Tibial artery (tissue), 4 donors: Measurements from ENCODE around the gene FRMD4A.

Source experiments
- DNase-seq, 2 donors: peaks; one replicate each; pipeline ENCODE4 v3.0.0-alpha.2; 2019
- H3K27ac ChIP-seq, 2 donors: fragments of 200-600 bp; sonication (generic) in 1 of 2; 1 replicate in 1 of 2; 2 replicates in 1 of 2; pipeline ENCODE4 v1.5.1; 2018 to 2019; ENCODE audit warnings: mild to moderate bottlenecking in 1 of 2
- H3K27me3 ChIP-seq, 2 donors: fragments of 200-600 bp; sonication (generic) in 1 of 2; one replicate each; pipeline versions ENCODE4 v1.5.1 to v1.6.0; 2016 to 2019
- H3K36me3 ChIP-seq, 3 donors: fragments of 200-600 bp; sonication (generic) in 2 of 3; one replicate each; pipeline ENCODE4 v1.5.1; 2016 to 2019; ENCODE audit warnings: mild to moderate bottlenecking in 2 of 3
- H3K4me1 ChIP-seq, 4 donors: fragments of 200-600 bp; sonication (generic) in 2 of 4; 1 replicate in 3 of 4; 2 replicates in 1 of 4; pipeline ENCODE4 v1.5.1; 2016 to 2019
- H3K4me3 ChIP-seq, 2 donors: fragments of 200-600 bp; sonication (generic) in 1 of 2; 1 replicate in 1 of 2; 2 replicates in 1 of 2; pipeline ENCODE4 v1.5.1; 2018 to 2019; ENCODE audit warnings: mild to moderate bottlenecking in 2 of 2
- H3K9me3 ChIP-seq, 3 donors: fragments of 200-600 bp; sonication (generic) in 1 of 3; one replicate each; pipeline ENCODE4 v1.5.1; 2016 to 2019
- CTCF ChIP-seq, 2 experiments: fragments of 200-600 bp in 1 of 2; fragments of 450-650 bp in 1 of 2; IDR thresholded peaks; one replicate each; pipeline ENCODE4 v1.5.1; 2017 to 2019; ENCODE audit warnings: antibody characterized with exemption in 2 of 2, mild to moderate bottlenecking in 1 of 2, moderate library complexity in 1 of 2
- intact Hi-C: fragments of 100-400 bp; cut with DNase I; formaldehyde crosslinking; loops from one replicate; pipeline ENCODE4 v1.15.0; 2023; ENCODE audit warnings: low total_unique reads

FRMD4A gene

GRCh38 chr10:13629116-13629515, 701.6 kb downstream of the FRMD4A start:
- intact Hi-C loops, result no loop called here
- peaks cover 0 to 17% (median 4%) of the 10 kb centered on the region in 3 donors for H3K36me3 ChIP-seq
- TF ChIP-seq CTCF (IDR thresholded peaks at IDR 0.05), result no peak
- H3K9me3 ChIP-seq, result no peaks in the 10 kb centered on the region
- peaks cover 0 to 17% (median 9%) of the 10 kb centered on the region in 4 donors for H3K4me1 ChIP-seq
- no peaks in the 10 kb centered on the region for H3K27me3 ChIP-seq
- H3K27ac ChIP-seq, result no peak overlapping the region
- no peak for DNase-seq
- H3K4me3 ChIP-seq, result no peak overlapping the region

DNA sequence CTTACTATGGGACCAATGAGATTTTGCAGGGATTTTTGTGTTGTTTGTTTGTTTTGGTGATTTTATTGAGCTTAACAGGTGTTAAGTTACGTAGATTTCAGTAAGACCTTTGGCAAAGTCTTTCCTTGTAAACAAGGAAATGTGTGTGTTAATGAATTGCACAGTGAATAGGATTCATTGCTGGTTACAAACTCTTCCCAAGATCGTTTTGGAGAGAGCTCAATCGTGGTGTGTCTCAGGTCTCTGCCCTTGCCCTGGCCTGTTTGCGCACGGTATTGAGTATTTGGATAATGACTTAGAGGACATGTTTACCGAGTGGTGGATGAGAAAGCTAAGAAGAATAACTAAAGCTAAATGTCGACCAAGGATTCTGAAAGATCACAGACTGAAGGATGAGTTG, 702.1 kb downstream of the FRMD4A start:
- H3K36me3 ChIP-seq, result peaks cover 0 to 21% (median 4%) of the 10 kb centered on the region in 3 donors
- H3K27me3 ChIP-seq, result no peaks in the 10 kb centered on the region
- no peaks in the 10 kb centered on the region for H3K9me3 ChIP-seq
- DNase-seq, result no peak
- intact Hi-C loops, result no loop called here
- TF ChIP-seq CTCF (IDR thresholded peaks at IDR 0.05), result no peak
- H3K27ac ChIP-seq, result no peak overlapping the region
- no peak overlapping the region for H3K4me3 ChIP-seq
- H3K4me1 ChIP-seq, result peaks cover 0 to 13% (median 8%) of the 10 kb centered on the region in 4 donors

DNA sequence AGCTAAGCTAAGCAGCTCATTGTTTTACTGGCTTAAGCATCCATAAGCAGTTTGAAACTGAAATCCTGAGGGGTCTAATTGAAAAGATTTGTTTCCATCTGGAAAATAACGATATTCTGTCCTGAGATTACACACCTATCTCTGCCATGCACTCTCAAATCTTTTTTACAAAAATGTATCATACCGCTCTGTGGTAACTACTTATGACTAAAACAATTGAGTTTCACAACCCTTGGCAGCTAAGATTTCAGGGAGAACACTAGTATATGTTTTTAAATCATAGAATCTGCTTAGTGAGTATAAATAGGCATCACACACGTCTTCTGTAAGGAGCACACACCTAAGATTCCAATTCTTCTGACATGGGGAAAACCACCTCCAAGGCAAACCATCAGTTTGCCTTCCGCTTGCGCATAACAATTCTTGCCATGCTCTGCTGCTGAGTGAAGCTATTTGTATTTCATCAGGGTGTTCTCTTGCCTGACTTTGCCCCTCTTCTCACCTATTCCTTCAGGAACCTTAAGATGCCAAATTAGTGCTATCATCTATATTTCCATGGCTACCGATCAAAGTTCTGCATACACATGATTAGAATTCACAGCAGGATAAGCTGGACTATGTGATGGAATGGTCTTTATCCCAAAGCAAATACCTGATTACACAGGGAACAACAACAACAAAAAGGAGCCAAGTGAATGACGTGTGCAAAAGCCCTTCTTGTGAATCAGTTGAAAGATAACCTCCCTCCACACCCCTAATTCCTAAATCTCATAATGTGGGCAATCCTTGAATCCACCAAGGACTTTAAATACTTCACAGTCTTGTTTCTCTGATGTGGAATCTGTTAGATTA, 703.0 kb downstream of the FRMD4A start:
- DNase-seq, result no peak
- intact Hi-C loops, result no loop called here
- no peak for TF ChIP-seq CTCF (IDR thresholded peaks at IDR 0.05)

DNA sequence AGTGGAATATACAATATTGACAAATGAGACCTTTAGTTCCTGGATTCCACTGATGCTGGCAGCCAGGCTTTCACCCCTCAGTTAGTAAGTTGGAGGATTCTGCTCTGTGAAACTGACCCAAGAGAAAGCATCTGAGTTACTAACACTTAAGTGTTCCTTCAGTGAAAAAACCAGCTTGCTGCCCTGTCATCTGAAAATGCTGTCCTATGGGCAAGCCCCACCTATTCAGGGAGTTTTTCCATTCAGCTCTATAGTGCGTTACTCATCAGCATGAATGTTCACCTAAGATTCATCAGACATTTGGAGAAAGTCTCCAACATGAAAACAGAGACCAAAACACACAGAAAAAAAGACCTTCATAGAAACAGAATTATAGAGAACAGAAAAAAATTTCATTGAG, 706.1 kb downstream of the FRMD4A start:
- Histone ChIP-seq H3K9me3 (no peaks in the 10 kb centered on the region), H3K27me3 (no peaks in the 10 kb centered on the region), H3K4me1 (no peaks in the 10 kb centered on the region), H3K36me3 (peaks cover 6 to 22% (median 12%) of the 10 kb centered on the region in 3 donors), H3K4me3 (no peak overlapping the region), H3K27ac (no peak overlapping the region)
- no peak for TF ChIP-seq CTCF (IDR thresholded peaks at IDR 0.05)
- intact Hi-C loops, result no loop called here
- no peak for DNase-seq

More for the DNA sequence above, 703.0 kb downstream of the FRMD4A start:
- Histone ChIP-seq H3K4me3 (no peak overlapping the region), H3K4me1 (peaks cover 0 to 4% (median under 1%) of the 10 kb centered on the region in 4 donors), H3K36me3 (peaks cover 0 to 22% (median 4%) of the 10 kb centered on the region in 3 donors), H3K9me3 (no peaks in the 10 kb centered on the region), H3K27me3 (no peaks in the 10 kb centered on the region), H3K27ac (no peak overlapping the region)

GRCh38 chr10:13621931-13622330, 708.8 kb downstream of the FRMD4A start:
- no peak overlapping the region for H3K27ac ChIP-seq
- no peak overlapping the region for H3K4me3 ChIP-seq
- DNase-seq, result no peak
- no peaks in the 10 kb centered on the region for H3K9me3 ChIP-seq
- H3K4me1 ChIP-seq, result no peaks in the 10 kb centered on the region
- TF ChIP-seq CTCF (IDR thresholded peaks at IDR 0.05), result no peak
- intact Hi-C loops, result no loop called here
- H3K27me3 ChIP-seq, result no peaks in the 10 kb centered on the region
- H3K36me3 ChIP-seq, result peaks cover 20 to 44% (median 32%) of the 10 kb centered on the region in 3 donors
